H1 (cell line): Measurements from ENCODE around the gene DYDC1. TPM values are rescaled to one million over a fixed set of nuclear protein-coding genes. Genes with fewer than 3 reads are reported as not detected.

ENCODE experiments used
- CTCF ChIA-PET: fragments of 300-600 bp; sonication (Branson Sonifier 250); formaldehyde crosslinking; loops from one replicate; lab custom pipeline; 2021; ENCODE audit not compliant: partially characterized antibody; lab: Charles Lee
- POLR2A ChIA-PET: fragments of 300-600 bp; sonication (Branson Sonifier 250); formaldehyde crosslinking; loops from one replicate; lab custom pipeline; 2021; ENCODE audit warnings: inconsistent platforms; ENCODE audit not compliant: partially characterized antibody; lab: Charles Lee
- DNase-seq, 2 experiments: peaks; one replicate each; pipeline versions ENCODE4 v3.0.0 to v3.0.0-alpha.2; 2010 to 2022; ENCODE audit warnings: low spot score in 2 of 2, low read depth in 1 of 2, mixed read lengths in 1 of 2
- FAIRE-seq: peaks from 2 replicates; lab custom pipeline; 2011; peaks lifted over from hg19 to GRCh38; lab: Jason Lieb, UNC
- H2AFZ ChIP-seq: 2 replicates; pipeline ENCODE4 v1.8.1; 2012; ENCODE audit warnings: low read length, inconsistent platforms
- H2AK5ac ChIP-seq: 2 replicates; pipeline ENCODE4 v1.6.1; 2013; ENCODE audit warnings: low read depth, low read length
- H2BK120ac ChIP-seq: replicated peaks from 2 replicates; pipeline ENCODE3; 2013; ENCODE audit warnings: low read depth, low read length, inconsistent platforms
- H2BK12ac ChIP-seq: 2 replicates; pipeline ENCODE4 v1.6.1; 2013; ENCODE audit warnings: low read depth, low read length
- H2BK15ac ChIP-seq: 2 replicates; pipeline ENCODE4 v1.6.1; 2013; ENCODE audit warnings: low read length
- H2BK20ac ChIP-seq: 2 replicates; pipeline ENCODE4 v1.6.1; 2013; ENCODE audit warnings: low read length
- H2BK5ac ChIP-seq: 2 replicates; pipeline ENCODE4 v1.6.1; 2013; ENCODE audit warnings: low read depth, low read length
- H3K14ac ChIP-seq: 2 replicates; pipeline ENCODE4 v1.6.1; 2013; ENCODE audit warnings: inconsistent platforms; ENCODE audit not compliant: insufficient read length
- H3K18ac ChIP-seq: 2 replicates; pipeline ENCODE4 v1.6.1; 2013; ENCODE audit warnings: low read length; ENCODE audit errors: extremely low read depth
- H3K23ac ChIP-seq: 2 replicates; pipeline ENCODE4 v1.6.1; 2013; ENCODE audit warnings: inconsistent platforms; ENCODE audit not compliant: insufficient read length
- H3K23me2 ChIP-seq: 2 replicates; pipeline ENCODE4 v1.6.1; 2013; ENCODE audit warnings: low read depth, low read length
- H3K27ac ChIP-seq: 2 replicates; pipeline ENCODE4 v1.6.1; 2011; ENCODE audit warnings: low read depth, low read length, inconsistent platforms
- H3K27me3 ChIP-seq, 4 experiments: replicated peaks in 1 of 4; 1 replicate in 1 of 4; 2 replicates in 3 of 4; pipeline versions ENCODE4 v1.6.1 to v1.8.1; 2011 to 2013; ENCODE audit warnings: low read length in 3 of 4, mild to moderate bottlenecking in 3 of 4, inconsistent platforms in 2 of 4, mixed read lengths in 2 of 4, moderate library complexity in 1 of 4; ENCODE audit not compliant: control insufficient read depth in 3 of 4, insufficient read depth in 3 of 4; ENCODE audit errors: extremely low read depth in 1 of 4
- H3K36me3 ChIP-seq, 4 experiments: 2 replicates each; pipeline versions ENCODE4 v1.6.1 to v1.8.1; 2011 to 2013; ENCODE audit warnings: mild to moderate bottlenecking in 4 of 4, low read length in 3 of 4, moderate library complexity in 2 of 4, control low read depth in 1 of 4, inconsistent platforms in 1 of 4; ENCODE audit not compliant: insufficient read depth in 4 of 4, control insufficient read depth in 2 of 4
- H3K4ac ChIP-seq: replicated peaks from 2 replicates; pipeline ENCODE3; 2013; ENCODE audit warnings: low read length, low read depth, mixed read lengths, inconsistent platforms; ENCODE audit not compliant: insufficient read length
- H3K4me1 ChIP-seq, 4 experiments: replicated peaks in 1 of 4; 1 replicate in 1 of 4; 2 replicates in 3 of 4; pipeline versions ENCODE4 v1.6.1 to v1.8.1; 2011 to 2013; ENCODE audit warnings: low read length in 3 of 4, inconsistent platforms in 2 of 4, mixed read lengths in 1 of 4; ENCODE audit not compliant: insufficient read depth in 4 of 4, control insufficient read depth in 3 of 4
- H3K4me2 ChIP-seq, 2 experiments: 2 replicates each; pipeline versions ENCODE4 v1.6.1 to v1.8.1; 2011 to 2013; ENCODE audit warnings: low read depth in 2 of 2, low read length in 2 of 2, control low read depth in 1 of 2, inconsistent platforms in 1 of 2, mild to moderate bottlenecking in 1 of 2; ENCODE audit not compliant: insufficient read depth in 1 of 2
- H3K4me3 ChIP-seq, 4 experiments: fragments of 200-600, 300-600 bp in 1 of 4; sonication (generic), shearing (Covaris generic), sonication (Bioruptor Twin) in 1 of 4; 2 replicates each; pipeline versions ENCODE4 v1.5.1 to v1.8.1; 2011 to 2016; ENCODE audit warnings: low read length in 4 of 4, low read depth in 3 of 4, control low read depth in 2 of 4, inconsistent platforms in 2 of 4, mild to moderate bottlenecking in 2 of 4, mixed read lengths in 1 of 4, moderate library complexity in 1 of 4; ENCODE audit not compliant: insufficient read depth in 2 of 4; ENCODE audit errors: extremely low read depth in 1 of 4
- H3K56ac ChIP-seq: replicated peaks from 2 replicates; pipeline ENCODE3; 2013; ENCODE audit warnings: low read depth, mild to moderate bottlenecking, mixed read lengths, low read length, inconsistent platforms; ENCODE audit not compliant: insufficient read length
- H3K79me1 ChIP-seq: 2 replicates; pipeline ENCODE4 v1.6.1; 2013; ENCODE audit warnings: low read depth, low read length, control low read depth
- H3K79me2 ChIP-seq, 2 experiments: 2 replicates each; pipeline versions ENCODE4 v1.6.1 to v1.8.1; 2012 to 2013; ENCODE audit warnings: low read length in 2 of 2, mild to moderate bottlenecking in 2 of 2, inconsistent platforms in 1 of 2; ENCODE audit not compliant: insufficient read depth in 2 of 2, control insufficient read depth in 1 of 2
- H3K9ac ChIP-seq, 4 experiments: replicated peaks in 1 of 4; 1 replicate in 1 of 4; 2 replicates in 3 of 4; pipeline versions ENCODE4 v1.6.1 to v1.8.1; 2011 to 2013; ENCODE audit warnings: low read depth in 3 of 4, low read length in 3 of 4, control low read depth in 2 of 4, mild to moderate bottlenecking in 2 of 4, moderate library complexity in 2 of 4, inconsistent platforms in 1 of 4; ENCODE audit errors: extremely low read depth in 1 of 4
- H3K9me3 ChIP-seq, 2 experiments: 2 replicates each; pipeline versions ENCODE4 v1.6.1 to v1.8.1; 2012 to 2013; ENCODE audit warnings: mild to moderate bottlenecking in 2 of 2, moderate library complexity in 2 of 2, control low read depth in 1 of 2, inconsistent platforms in 1 of 2, low read depth in 1 of 2, low read length in 1 of 2, mixed read lengths in 1 of 2; ENCODE audit not compliant: insufficient read depth in 2 of 2
- H4K20me1 ChIP-seq, 2 experiments: replicated peaks in 1 of 2; 2 replicates each; pipeline versions ENCODE3 to v1.8.1; 2011 to 2013; ENCODE audit warnings: inconsistent platforms in 2 of 2, low read length in 2 of 2, mild to moderate bottlenecking in 1 of 2; ENCODE audit not compliant: insufficient read depth in 2 of 2, control insufficient read depth in 1 of 2
- H4K5ac ChIP-seq: 2 replicates; pipeline ENCODE4 v1.6.1; 2013; ENCODE audit warnings: low read length, low read depth, mixed read lengths, inconsistent platforms; ENCODE audit not compliant: insufficient read length
- H4K8ac ChIP-seq: 2 replicates; pipeline ENCODE4 v1.8.0; 2013; ENCODE audit warnings: mild to moderate bottlenecking, moderate library complexity, low read length, inconsistent platforms; ENCODE audit not compliant: insufficient read depth; ENCODE audit errors: extremely low read depth
- H4K91ac ChIP-seq: replicated peaks from 2 replicates; pipeline ENCODE3; 2013; ENCODE audit warnings: low read length, mixed read lengths, inconsistent platforms; ENCODE audit not compliant: insufficient read length
- BACH1 ChIP-seq: IDR thresholded peaks from 2 replicates; pipeline ENCODE4 v1.6.1; 2012; ENCODE audit warnings: low read length, improper control_type of control experiment
- MAFK ChIP-seq: IDR thresholded peaks from 2 replicates; pipeline ENCODE4 v1.6.1; 2012; ENCODE audit warnings: low read depth, mild to moderate bottlenecking, improper control_type of control experiment, low read length
- TAF1 ChIP-seq: IDR thresholded peaks from 2 replicates; pipeline ENCODE4 v1.6.1; 2011; ENCODE audit warnings: mild to moderate bottlenecking, low read depth, low read length
- TBP ChIP-seq: IDR thresholded peaks from 2 replicates; pipeline ENCODE4 v1.6.1; 2011; ENCODE audit warnings: low read depth, low read length, improper control_type of control experiment
- ZNF274 ChIP-seq: IDR thresholded peaks from 2 replicates; pipeline ENCODE4 v1.7.0; 2012; ENCODE audit warnings: low read length, borderline replicate concordance; ENCODE audit errors: extremely low read depth
- WGBS, 2 experiments: shearing (Covaris generic) in 1 of 2; methylation state at CpG; one replicate each; pipeline versions ENCODE4 v1.1.6 to v1.1.7; 2013 to 2015; ENCODE audit warnings: low lambda C conversion rate in 2 of 2, mixed read lengths in 2 of 2, inconsistent platforms in 1 of 2, low coverage in 1 of 2, missing lambda C conversion rate in 1 of 2; ENCODE audit not compliant: insufficient replicate concordance in 2 of 2, insufficient coverage in 1 of 2, insufficient read length in 1 of 2; ENCODE audit errors: extremely low coverage in 1 of 2, missing lambda C conversion rate in 1 of 2; 5-methylcytosine and 5-hydroxymethylcytosine counted together
- polyA plus RNA-seq, 7 experiments: library from polyadenylated mRNA; depleted of rRNA in 3 of 7; stranded (reverse) in 5 of 7; unstranded in 2 of 7; fragments of >200 nt in 5 of 7; fragments of 200-250 nt in 2 of 7; gene quantifications; 1 replicate in 5 of 7; 2 replicates in 1 of 7; 4 replicates in 1 of 7; pipeline versions ENCODE4 v1.2.1 to v1.2.3, GENCODE V29; 2011 to 2013; ENCODE audit warnings: missing spikeins in 2 of 7, mixed read lengths in 2 of 7
- total RNA-seq: library from RNA; stranded (reverse); fragmentation: NEBNext Ultra II Directional; extraction: Animal tissue kit (Norgen Biotek cat#: 25700); gene quantifications from 2 replicates; pipeline ENCODE4 v1.2.1, GENCODE V29; 2021
- TF ChIP-seq, protein P1 (sequence below): IDR thresholded peaks from 2 replicates; pipeline ENCODE4 v1.6.1; 2011; ENCODE audit warnings: low read length, improper control_type of control experiment
- TF ChIP-seq, protein P2 (sequence below): IDR thresholded peaks from 2 replicates; pipeline ENCODE4 v1.6.1; 2011; ENCODE audit warnings: low read depth, mild to moderate bottlenecking, low read length; ENCODE audit not compliant: insufficient read depth
- TF ChIP-seq, protein P3 (sequence below): IDR thresholded peaks from 2 replicates; pipeline ENCODE4 v1.6.1; 2012; ENCODE audit warnings: inconsistent platforms

The DYDC1 gene
- total and polyA plus RNA-seq, 2 of the 8 experiments (the other 6 are each of a cell fraction or from before 2014, with no cell fraction given) = not detected

DNA sequence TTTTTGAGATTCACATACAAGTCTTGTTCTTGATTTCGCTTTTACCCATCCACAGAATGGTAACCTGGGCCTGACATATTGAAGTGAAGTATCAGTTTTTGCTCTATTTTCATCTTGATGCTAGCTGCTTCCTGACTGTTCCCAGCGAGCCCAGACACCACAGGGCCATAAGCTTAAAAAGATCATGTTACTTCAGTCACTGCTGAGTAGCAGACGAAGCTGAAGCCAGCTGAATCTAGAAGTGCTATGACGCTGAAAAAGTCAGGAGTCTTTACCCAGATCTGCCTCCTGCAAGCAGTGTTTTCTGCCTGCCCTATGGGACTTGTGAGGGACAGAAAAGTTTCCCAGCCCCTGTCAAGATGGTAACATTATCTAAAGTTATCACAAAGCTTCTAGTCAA is 49.1 kb upstream of the DYDC1 start:
- H3K27ac ChIP-seq = no peak overlapping the region
- CTCF ChIA-PET = interaction anchor here (0.9 to 3.8 kb wide), 9 partner anchors 13 to 450 kb away, joined by 3 to 21 read pairs (median 3); no protein-coding TSS in a partner anchor
- no peak for FAIRE-seq

More for the DNA sequence above, 49.1 kb upstream of the DYDC1 start:
- Histone ChIP-seq H3K27me3 (peaks cover 0 to 10% (median 6%) of the 10 kb centered on the region in 4 experiments; a peak in 3 of 7 replicates), H2BK5ac (no peak overlapping the region), H3K4me2 (no peak overlapping the region), H2AFZ (no peak overlapping the region), H3K18ac (no peak overlapping the region)
- TF ChIP-seq, protein P1, sequence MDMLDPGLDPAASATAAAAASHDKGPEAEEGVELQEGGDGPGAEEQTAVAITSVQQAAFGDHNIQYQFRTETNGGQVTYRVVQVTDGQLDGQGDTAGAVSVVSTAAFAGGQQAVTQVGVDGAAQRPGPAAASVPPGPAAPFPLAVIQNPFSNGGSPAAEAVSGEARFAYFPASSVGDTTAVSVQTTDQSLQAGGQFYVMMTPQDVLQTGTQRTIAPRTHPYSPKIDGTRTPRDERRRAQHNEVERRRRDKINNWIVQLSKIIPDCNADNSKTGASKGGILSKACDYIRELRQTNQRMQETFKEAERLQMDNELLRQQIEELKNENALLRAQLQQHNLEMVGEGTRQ = no peak
- TF ChIP-seq BACH1 = no peak
- TF ChIP-seq, protein P2, sequence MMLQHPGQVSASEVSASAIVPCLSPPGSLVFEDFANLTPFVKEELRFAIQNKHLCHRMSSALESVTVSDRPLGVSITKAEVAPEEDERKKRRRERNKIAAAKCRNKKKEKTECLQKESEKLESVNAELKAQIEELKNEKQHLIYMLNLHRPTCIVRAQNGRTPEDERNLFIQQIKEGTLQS = no peak
- no peak for TF ChIP-seq ZNF274
- TF ChIP-seq, protein P3, sequence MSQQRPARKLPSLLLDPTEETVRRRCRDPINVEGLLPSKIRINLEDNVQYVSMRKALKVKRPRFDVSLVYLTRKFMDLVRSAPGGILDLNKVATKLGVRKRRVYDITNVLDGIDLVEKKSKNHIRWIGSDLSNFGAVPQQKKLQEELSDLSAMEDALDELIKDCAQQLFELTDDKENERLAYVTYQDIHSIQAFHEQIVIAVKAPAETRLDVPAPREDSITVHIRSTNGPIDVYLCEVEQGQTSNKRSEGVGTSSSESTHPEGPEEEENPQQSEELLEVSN = no peak
- TF ChIP-seq MAFK = no peak
- 0 out of 2 replicates have a peak, but pooled peaks have one; percentile 21 for TF ChIP-seq TAF1
- TF ChIP-seq TBP = no peak
- TF ChIP-seq, all 59 proteins: peak for 1
- no peaks in the 10 kb centered on the region for H3K79me1 ChIP-seq
- H2BK12ac ChIP-seq = no peak overlapping the region
- H2BK20ac ChIP-seq = no peak overlapping the region
- POLR2A ChIA-PET = interaction anchor here (0.6 kb wide), 1 partner anchor 1092 kb away, joined by 3 read pairs; no protein-coding TSS in a partner anchor
- no peak overlapping the region for H2BK120ac ChIP-seq
- H3K79me2 ChIP-seq = peaks cover 0 to 7% of the 10 kb centered on the region in 2 experiments; a peak in 1 of 4 replicates
- H4K91ac ChIP-seq = no peak overlapping the region
- H3K23ac ChIP-seq = no peak overlapping the region
- DNase-seq = no peak
- H3K36me3 ChIP-seq = no peaks in the 10 kb centered on the region; a peak in 1 of 8 replicates
- H3K4ac ChIP-seq = no peak overlapping the region
- 70% methylated on average over 4 of the region's 4 CpGs; no CpG with 5 or more reads in 1 of the 2 experiments for WGBS, 2 experiments
- no peak overlapping the region for H3K4me3 ChIP-seq
- peaks cover 0 to 5% (median 0%) of the 10 kb centered on the region in 4 experiments; a peak in 4 of 7 replicates for H3K4me1 ChIP-seq
- H4K8ac ChIP-seq = no peak overlapping the region
- no peak overlapping the region for H3K56ac ChIP-seq
- H4K20me1 ChIP-seq = peaks cover 1 to 2% of the 10 kb centered on the region in 2 experiments
- H3K9ac ChIP-seq = no peak overlapping the region; a peak in 1 of 7 replicates
- no peak overlapping the region for H2AK5ac ChIP-seq
- H3K14ac ChIP-seq = no peak overlapping the region
- no peaks in the 10 kb centered on the region for H3K9me3 ChIP-seq
- H3K23me2 ChIP-seq = peaks cover 9% of the 10 kb centered on the region; the same call in 1 of the 2 replicates
- no peak overlapping the region for H4K5ac ChIP-seq
- H2BK15ac ChIP-seq = no peak overlapping the region
